ENCODE data around the gene GAB3. TPM values are rescaled to one million over a fixed set of nuclear protein-coding genes. Genes with fewer than 3 reads are reported as not detected.

GAB3 gene
- total and polyA plus RNA-seq, 2 of the 4 experiments (the other 2 are of a cell fraction), result 2.2 to 3.7 TPM

GRCh38 chrX:154654925-154655324 lies 96.0 kb downstream of the GAB3 start:
- no peaks in the 10 kb centered on the region for H3K36me3 ChIP-seq (ENCODE audit: control insufficient read depth, insufficient read depth, low read length)
- intact Hi-C loops (cut with micrococcal nuclease), result no loop called here
- no peak overlapping the region for H3K4ac ChIP-seq (ENCODE audit: low read depth, low read length)
- H3K27me3 ChIP-seq (ENCODE audit: control insufficient read depth, insufficient read depth, low read length), result no peaks in the 10 kb centered on the region; the same call in 1 of the 2 replicates
- no peak overlapping the region for H4K5ac ChIP-seq (ENCODE audit: low read depth, low read length)
- H2AK9ac ChIP-seq (replicated peaks; ENCODE audit: low read depth, low read length, poor library complexity), result no peak overlapping the region
- H2BK120ac ChIP-seq (ENCODE audit: low read depth, low read length), result no peak overlapping the region
- BruUV-seq (replicated peaks), result no TSS peak
- no peak for TF ChIP-seq RCOR1 (IDR thresholded peaks at IDR 0.05; ENCODE audit: insufficient replicate concordance, low read length)
- TF ChIP-seq MAFK (IDR thresholded peaks at IDR 0.05; ENCODE audit: low read depth, low read length), result no peak
- TF ChIP-seq RFX5 (IDR thresholded peaks at IDR 0.05; ENCODE audit: low read depth, low read length), result no peak
- no peak for TF ChIP-seq NFE2L2 (IDR thresholded peaks at IDR 0.05; ENCODE audit: low read depth, low read length)
- no peak for TF ChIP-seq MAZ (IDR thresholded peaks at IDR 0.05; ENCODE audit: borderline replicate concordance, low read depth, low read length)
- no peak for TF ChIP-seq CEBPB (IDR thresholded peaks at IDR 0.05; ENCODE audit: low read depth, low read length)
- no peak for TF ChIP-seq FOS (IDR thresholded peaks at IDR 0.05; ENCODE audit: low read depth, low read length)
- no peak for TF ChIP-seq MXI1 (IDR thresholded peaks at IDR 0.05; ENCODE audit: borderline replicate concordance, low read depth, low read length)
- H3K4me1 ChIP-seq (ENCODE audit: control insufficient read depth, insufficient read depth, low read length), result no peaks in the 10 kb centered on the region
- no peak overlapping the region for H4K8ac ChIP-seq (ENCODE audit: low read depth in 2 of 2, low read length in 2 of 2)
- ChIA-PET CTCF (no interaction called here), POLR2A (ENCODE audit: unreplicated experiment) (no interaction called here)
- no peak overlapping the region for H3K18ac ChIP-seq (ENCODE audit: low read depth, low read length)
- H3K9me1 ChIP-seq (ENCODE audit: insufficient read depth, low read length), result no peaks in the 10 kb centered on the region
- H4K20me1 ChIP-seq (ENCODE audit: insufficient read depth, low read length), result no peaks in the 10 kb centered on the region
- H3K9ac ChIP-seq (ENCODE audit: low read depth, low read length), result no peak overlapping the region
- H3K79me1 ChIP-seq (ENCODE audit: low read depth in 1 of 2, low read length in 2 of 2), result no peaks in the 10 kb centered on the region
- no peak overlapping the region for H3K4me3 ChIP-seq (ENCODE audit: insufficient read depth, low read depth, low read length)
- H4K91ac ChIP-seq (ENCODE audit: insufficient read depth, low read depth, low read length), result no peak overlapping the region
- DNase-seq (no peak), ATAC-seq (ENCODE audit: low read depth) (no peak)
- no peak overlapping the region for H2BK5ac ChIP-seq (ENCODE audit: low read depth, low read length, poor library complexity, severe bottlenecking)
- no peak overlapping the region for H3K27ac ChIP-seq (ENCODE audit: insufficient read depth, low read length)
- H2BK15ac ChIP-seq (ENCODE audit: low read depth, low read length), result no peak overlapping the region
- no peak overlapping the region for H3K23ac ChIP-seq (ENCODE audit: low read depth, low read length)
- no peak overlapping the region for H3K14ac ChIP-seq (replicated peaks; ENCODE audit: low read depth, low read length)
- no peak overlapping the region for H3K56ac ChIP-seq (ENCODE audit: extremely low read depth, insufficient read depth, low read length)
- dilution Hi-C loops (cut with HindIII; ENCODE audit: low sequenced_read_pairs, unreplicated experiment), result no loop called here
- WGBS, 2 experiments (ENCODE audit: extremely low coverage in 2 of 2, insufficient read length in 1 of 2), result 88% methylated on average over 6 of the region's 15 CpGs; no CpG with 5 or more reads in 1 of the 2 experiments
- no peak overlapping the region for H2AK5ac ChIP-seq (ENCODE audit: low read depth, low read length)
- peaks cover 3% of the 10 kb centered on the region for H3K9me3 ChIP-seq (ENCODE audit: control insufficient read depth, insufficient read depth, low read length)
- H3K4me2 ChIP-seq (ENCODE audit: low read depth, low read length), result no peak overlapping the region
- H2AFZ ChIP-seq (replicated peaks; ENCODE audit: low read length, poor library complexity), result no peak overlapping the region
- no peak overlapping the region for H2BK20ac ChIP-seq (ENCODE audit: low read depth, low read length)
- in situ Hi-C loops (cut with MboI; ENCODE audit: low sequenced_read_pairs), result no loop called here
